Measurements from ENCODE around the gene GPS1. TPM values are rescaled to one million over a fixed set of nuclear protein-coding genes. Genes with fewer than 3 reads are reported as not detected.

Gene GPS1
- total and polyA plus RNA-seq, 2 donors from 2014 or later, result 99.3 to 149 TPM

DNA sequence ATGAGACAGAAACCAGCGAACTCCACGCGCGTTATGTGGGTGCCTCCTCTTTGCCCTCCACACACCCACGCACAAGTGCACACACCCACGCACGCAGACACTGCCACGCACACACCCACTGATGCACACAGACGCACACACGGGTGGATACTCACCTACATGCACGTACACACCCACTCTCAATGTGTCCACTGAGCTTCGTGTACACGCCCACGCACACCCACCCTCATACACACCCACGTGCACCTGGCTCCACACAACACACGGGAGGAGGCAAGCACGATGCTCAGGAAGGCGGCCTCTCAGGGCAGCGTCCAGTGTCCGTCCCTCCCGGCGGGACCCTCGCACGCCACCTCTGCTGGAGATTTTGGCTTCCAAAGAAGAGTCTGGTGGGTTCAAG is 4.3 kb upstream of the GPS1 start:
- no peak overlapping the region for H3K9ac ChIP-seq (ENCODE audit: low read length in 3 of 3)
- no peak for FAIRE-seq
- DNase-seq, result no peak
- H3K27ac ChIP-seq (ENCODE audit: low read depth in 2 of 2, low read length in 2 of 2), result no peak overlapping the region
- H3K4me3 ChIP-seq (ENCODE audit: low read length in 3 of 3), result no peak overlapping the region
- peaks cover 0 to 3% (median 2%) of the 10 kb centered on the region in 3 donors for H3K36me3 ChIP-seq (ENCODE audit: control insufficient read depth in 2 of 3, insufficient read depth in 3 of 3, low read length in 3 of 3)
- H3K9me3 ChIP-seq (ENCODE audit: control insufficient read depth in 2 of 3, insufficient read depth in 1 of 3, low read length in 3 of 3), result no peaks in the 10 kb centered on the region
- H3K27me3 ChIP-seq (ENCODE audit: control insufficient read depth, insufficient read depth, low read length), result no peaks in the 10 kb centered on the region
- intact Hi-C loops (cut with DNase I), result no loop called here
- TF ChIP-seq, protein P1, sequence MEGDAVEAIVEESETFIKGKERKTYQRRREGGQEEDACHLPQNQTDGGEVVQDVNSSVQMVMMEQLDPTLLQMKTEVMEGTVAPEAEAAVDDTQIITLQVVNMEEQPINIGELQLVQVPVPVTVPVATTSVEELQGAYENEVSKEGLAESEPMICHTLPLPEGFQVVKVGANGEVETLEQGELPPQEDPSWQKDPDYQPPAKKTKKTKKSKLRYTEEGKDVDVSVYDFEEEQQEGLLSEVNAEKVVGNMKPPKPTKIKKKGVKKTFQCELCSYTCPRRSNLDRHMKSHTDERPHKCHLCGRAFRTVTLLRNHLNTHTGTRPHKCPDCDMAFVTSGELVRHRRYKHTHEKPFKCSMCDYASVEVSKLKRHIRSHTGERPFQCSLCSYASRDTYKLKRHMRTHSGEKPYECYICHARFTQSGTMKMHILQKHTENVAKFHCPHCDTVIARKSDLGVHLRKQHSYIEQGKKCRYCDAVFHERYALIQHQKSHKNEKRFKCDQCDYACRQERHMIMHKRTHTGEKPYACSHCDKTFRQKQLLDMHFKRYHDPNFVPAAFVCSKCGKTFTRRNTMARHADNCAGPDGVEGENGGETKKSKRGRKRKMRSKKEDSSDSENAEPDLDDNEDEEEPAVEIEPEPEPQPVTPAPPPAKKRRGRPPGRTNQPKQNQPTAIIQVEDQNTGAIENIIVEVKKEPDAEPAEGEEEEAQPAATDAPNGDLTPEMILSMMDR (IDR thresholded peaks at IDR 0.05; ENCODE audit: borderline replicate concordance, extremely low read depth, insufficient read depth), result no peak
- peaks cover 0 to 11% (median 0%) of the 10 kb centered on the region in 3 donors for H3K4me1 ChIP-seq (ENCODE audit: control insufficient read depth in 2 of 3, insufficient read depth in 2 of 3, low read depth in 1 of 3, low read length in 3 of 3)

DNA sequence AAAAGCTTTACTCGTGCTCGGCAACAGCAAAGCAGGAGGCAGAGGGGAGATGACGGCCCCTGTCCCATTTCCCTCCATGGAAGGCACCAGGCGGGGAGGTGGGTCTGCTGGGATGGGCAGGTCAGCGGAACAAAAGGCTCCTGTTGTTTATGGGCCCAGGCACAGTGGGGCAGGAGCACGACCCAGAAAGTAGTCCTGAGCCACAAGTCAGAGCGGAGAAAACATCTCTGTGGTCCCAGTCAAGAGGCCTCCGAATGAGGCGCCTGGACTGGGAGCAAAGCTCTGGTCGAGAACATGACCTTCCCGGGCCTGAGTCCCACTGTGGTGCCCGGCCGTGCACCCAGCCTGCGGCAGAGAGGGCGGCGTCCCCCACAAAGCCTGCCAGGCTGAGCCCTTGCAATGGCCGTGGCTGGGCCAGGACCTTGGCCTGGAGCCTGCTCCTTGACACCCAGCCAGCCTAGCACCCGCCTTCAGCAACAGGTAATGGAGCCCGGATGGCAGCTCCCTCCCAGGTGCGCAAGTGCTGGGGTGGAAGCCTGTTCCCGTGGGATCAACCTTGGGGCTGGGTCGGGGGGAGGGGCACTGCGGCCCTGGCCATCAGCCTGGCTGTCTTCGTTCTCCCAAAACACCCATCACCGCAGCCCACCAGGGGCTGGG is 3.7 kb upstream of the GPS1 start:
- H3K4me1 ChIP-seq (ENCODE audit: control insufficient read depth in 2 of 3, insufficient read depth in 2 of 3, low read depth in 1 of 3, low read length in 3 of 3), result peaks cover 0 to 17% (median 4%) of the 10 kb centered on the region in 3 donors
- intact Hi-C loops (cut with DNase I), result no loop called here
- no peaks in the 10 kb centered on the region for H3K9me3 ChIP-seq (ENCODE audit: control insufficient read depth in 2 of 3, insufficient read depth in 1 of 3, low read length in 3 of 3)
- no peak overlapping the region for H3K4me3 ChIP-seq (ENCODE audit: low read length in 3 of 3)
- DNase-seq (no peak), FAIRE-seq (no peak)
- no peak overlapping the region for H3K27ac ChIP-seq (ENCODE audit: low read depth in 2 of 2, low read length in 2 of 2)
- H3K36me3 ChIP-seq (ENCODE audit: control insufficient read depth in 2 of 3, insufficient read depth in 3 of 3, low read length in 3 of 3), result peaks cover 0 to 3% (median 2%) of the 10 kb centered on the region in 3 donors
- no peak overlapping the region for H3K9ac ChIP-seq (ENCODE audit: low read length in 3 of 3)
- no peaks in the 10 kb centered on the region for H3K27me3 ChIP-seq (ENCODE audit: control insufficient read depth, insufficient read depth, low read length)
- TF ChIP-seq, protein P1 (IDR thresholded peaks at IDR 0.05; ENCODE audit: borderline replicate concordance, extremely low read depth, insufficient read depth), result no peak

DNA sequence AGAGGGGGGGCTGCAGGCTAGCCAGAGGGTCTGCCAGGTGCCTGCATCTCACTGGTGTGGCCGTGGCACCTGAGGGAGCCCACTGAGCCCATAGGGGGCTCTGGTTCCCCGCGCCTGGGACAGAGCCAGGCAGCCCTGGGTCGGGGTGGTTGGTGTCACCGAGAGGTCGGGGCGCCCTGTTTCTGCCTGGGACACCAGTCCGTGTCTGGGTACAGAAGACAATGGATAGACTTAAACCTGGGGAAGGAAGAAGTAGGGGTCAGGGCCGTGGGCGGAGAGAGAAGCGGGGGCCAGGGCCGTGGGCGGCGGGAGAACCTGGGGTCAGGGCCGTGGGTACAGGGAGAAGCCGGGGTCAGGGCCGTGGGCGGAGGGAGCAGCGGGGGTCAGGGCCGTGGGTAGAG is 3.1 kb upstream of the GPS1 start:
- FAIRE-seq (no peak), DNase-seq (no peak)
- H3K27ac ChIP-seq (ENCODE audit: low read depth in 2 of 2, low read length in 2 of 2), result no peak overlapping the region
- TF ChIP-seq, protein P1 (IDR thresholded peaks at IDR 0.05; ENCODE audit: borderline replicate concordance, extremely low read depth, insufficient read depth), result no peak
- intact Hi-C loops (cut with DNase I), result no loop called here
- no peaks in the 10 kb centered on the region for H3K9me3 ChIP-seq (ENCODE audit: control insufficient read depth in 2 of 3, insufficient read depth in 1 of 3, low read length in 3 of 3)
- H3K4me1 ChIP-seq (ENCODE audit: control insufficient read depth in 2 of 3, insufficient read depth in 2 of 3, low read depth in 1 of 3, low read length in 3 of 3), result peaks cover 0 to 20% (median 8%) of the 10 kb centered on the region in 3 donors
- H3K9ac ChIP-seq (ENCODE audit: low read length in 3 of 3), result no peak overlapping the region
- H3K4me3 ChIP-seq (ENCODE audit: low read length in 3 of 3), result no peak overlapping the region
- peaks cover 0 to 3% (median 2%) of the 10 kb centered on the region in 3 donors for H3K36me3 ChIP-seq (ENCODE audit: control insufficient read depth in 2 of 3, insufficient read depth in 3 of 3, low read length in 3 of 3)
- no peaks in the 10 kb centered on the region for H3K27me3 ChIP-seq (ENCODE audit: control insufficient read depth, insufficient read depth, low read length)

All from kidney (tissue), 14 donors.